ENCODE data around the gene FFAR2.

DNA sequence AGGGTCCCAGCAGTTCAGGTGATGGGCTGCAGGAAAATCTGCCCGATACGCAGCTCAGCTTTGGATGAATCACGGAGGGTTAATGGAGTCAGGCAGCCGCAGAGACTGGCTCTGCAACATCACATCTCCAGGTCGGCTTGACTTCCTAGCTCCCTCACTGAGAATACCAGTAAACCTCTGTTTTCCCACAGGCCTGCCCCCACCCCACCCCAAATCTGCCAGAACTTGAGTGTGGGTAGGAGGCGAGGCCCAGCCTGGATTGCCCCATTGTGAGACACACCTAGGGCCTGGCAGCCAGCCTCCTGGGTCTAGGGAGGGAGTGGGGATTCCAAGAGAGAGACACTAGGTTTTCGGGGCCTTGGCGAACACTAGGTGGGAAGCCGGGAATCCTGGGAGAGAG lies 45.9 kb downstream of the FFAR2 start:
- TF ChIP-seq, protein P1, sequence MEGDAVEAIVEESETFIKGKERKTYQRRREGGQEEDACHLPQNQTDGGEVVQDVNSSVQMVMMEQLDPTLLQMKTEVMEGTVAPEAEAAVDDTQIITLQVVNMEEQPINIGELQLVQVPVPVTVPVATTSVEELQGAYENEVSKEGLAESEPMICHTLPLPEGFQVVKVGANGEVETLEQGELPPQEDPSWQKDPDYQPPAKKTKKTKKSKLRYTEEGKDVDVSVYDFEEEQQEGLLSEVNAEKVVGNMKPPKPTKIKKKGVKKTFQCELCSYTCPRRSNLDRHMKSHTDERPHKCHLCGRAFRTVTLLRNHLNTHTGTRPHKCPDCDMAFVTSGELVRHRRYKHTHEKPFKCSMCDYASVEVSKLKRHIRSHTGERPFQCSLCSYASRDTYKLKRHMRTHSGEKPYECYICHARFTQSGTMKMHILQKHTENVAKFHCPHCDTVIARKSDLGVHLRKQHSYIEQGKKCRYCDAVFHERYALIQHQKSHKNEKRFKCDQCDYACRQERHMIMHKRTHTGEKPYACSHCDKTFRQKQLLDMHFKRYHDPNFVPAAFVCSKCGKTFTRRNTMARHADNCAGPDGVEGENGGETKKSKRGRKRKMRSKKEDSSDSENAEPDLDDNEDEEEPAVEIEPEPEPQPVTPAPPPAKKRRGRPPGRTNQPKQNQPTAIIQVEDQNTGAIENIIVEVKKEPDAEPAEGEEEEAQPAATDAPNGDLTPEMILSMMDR (IDR thresholded peaks at IDR 0.05; ENCODE audit: extremely low read depth in 1 of 2, insufficient read depth in 1 of 2, low read depth in 1 of 2, low read length in 2 of 2) = no peak
- no peak for TF ChIP-seq JUN (IDR thresholded peaks at IDR 0.05; ENCODE audit: borderline replicate concordance, insufficient read depth, insufficient read length, low read depth)
- TF ChIP-seq POLR2AphosphoS5 (IDR thresholded peaks at IDR 0.05; ENCODE audit: insufficient read depth, low read depth, low read length) = no peak
